ENCODE measurements around the gene NEK7. TPM values are rescaled to one million over a fixed set of nuclear protein-coding genes. Genes with fewer than 3 reads are reported as not detected.

Gene NEK7
- total and polyA plus RNA-seq, 2 of the 8 experiments (the other 6 are each of a cell fraction or from before 2014, with no cell fraction given) = 5.1 to 10.0 TPM

DNA sequence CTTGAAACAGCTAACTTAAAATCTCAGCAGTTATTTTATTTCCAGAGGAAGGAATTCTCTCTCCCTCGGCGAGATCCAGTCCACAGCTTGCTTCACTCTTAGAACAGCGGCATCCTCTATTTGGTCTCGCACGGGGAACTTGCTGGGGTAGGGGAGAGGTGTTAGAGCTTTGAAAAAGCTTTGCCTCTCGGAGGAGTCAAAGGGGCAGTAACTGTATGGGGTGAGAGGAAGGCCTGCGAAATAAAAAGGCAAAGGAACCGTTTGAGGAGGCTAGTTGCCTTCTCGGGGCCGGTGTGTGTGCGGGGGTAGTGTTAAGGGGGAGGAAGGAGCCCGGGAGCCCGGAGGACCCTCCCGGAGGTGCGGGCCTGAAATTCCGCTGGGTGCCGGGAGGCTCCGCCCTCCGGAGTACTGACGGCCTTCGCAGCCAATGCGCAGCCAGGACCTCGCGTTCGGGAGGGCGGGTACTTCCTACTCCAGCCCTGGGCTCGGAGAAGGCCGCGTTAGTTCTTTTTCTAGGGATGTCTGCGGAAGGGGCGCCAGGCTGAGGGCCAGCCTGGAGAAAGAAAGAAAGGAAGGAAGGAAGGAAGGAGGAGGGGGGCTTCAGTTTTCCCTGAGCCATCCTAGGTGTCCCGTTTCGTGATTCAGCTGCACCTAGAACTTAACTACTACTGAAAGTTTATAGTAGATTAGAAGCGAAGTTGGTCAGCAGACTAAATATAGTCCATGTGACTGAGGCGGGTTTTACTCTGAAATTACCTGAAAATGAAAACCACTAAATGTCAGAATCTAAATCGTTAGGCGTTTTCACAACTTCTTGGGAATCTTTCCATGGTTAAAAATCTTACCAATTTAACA, 2.2 kb downstream of the NEK7 start (continued):
- TF ChIP-seq, protein P1, sequence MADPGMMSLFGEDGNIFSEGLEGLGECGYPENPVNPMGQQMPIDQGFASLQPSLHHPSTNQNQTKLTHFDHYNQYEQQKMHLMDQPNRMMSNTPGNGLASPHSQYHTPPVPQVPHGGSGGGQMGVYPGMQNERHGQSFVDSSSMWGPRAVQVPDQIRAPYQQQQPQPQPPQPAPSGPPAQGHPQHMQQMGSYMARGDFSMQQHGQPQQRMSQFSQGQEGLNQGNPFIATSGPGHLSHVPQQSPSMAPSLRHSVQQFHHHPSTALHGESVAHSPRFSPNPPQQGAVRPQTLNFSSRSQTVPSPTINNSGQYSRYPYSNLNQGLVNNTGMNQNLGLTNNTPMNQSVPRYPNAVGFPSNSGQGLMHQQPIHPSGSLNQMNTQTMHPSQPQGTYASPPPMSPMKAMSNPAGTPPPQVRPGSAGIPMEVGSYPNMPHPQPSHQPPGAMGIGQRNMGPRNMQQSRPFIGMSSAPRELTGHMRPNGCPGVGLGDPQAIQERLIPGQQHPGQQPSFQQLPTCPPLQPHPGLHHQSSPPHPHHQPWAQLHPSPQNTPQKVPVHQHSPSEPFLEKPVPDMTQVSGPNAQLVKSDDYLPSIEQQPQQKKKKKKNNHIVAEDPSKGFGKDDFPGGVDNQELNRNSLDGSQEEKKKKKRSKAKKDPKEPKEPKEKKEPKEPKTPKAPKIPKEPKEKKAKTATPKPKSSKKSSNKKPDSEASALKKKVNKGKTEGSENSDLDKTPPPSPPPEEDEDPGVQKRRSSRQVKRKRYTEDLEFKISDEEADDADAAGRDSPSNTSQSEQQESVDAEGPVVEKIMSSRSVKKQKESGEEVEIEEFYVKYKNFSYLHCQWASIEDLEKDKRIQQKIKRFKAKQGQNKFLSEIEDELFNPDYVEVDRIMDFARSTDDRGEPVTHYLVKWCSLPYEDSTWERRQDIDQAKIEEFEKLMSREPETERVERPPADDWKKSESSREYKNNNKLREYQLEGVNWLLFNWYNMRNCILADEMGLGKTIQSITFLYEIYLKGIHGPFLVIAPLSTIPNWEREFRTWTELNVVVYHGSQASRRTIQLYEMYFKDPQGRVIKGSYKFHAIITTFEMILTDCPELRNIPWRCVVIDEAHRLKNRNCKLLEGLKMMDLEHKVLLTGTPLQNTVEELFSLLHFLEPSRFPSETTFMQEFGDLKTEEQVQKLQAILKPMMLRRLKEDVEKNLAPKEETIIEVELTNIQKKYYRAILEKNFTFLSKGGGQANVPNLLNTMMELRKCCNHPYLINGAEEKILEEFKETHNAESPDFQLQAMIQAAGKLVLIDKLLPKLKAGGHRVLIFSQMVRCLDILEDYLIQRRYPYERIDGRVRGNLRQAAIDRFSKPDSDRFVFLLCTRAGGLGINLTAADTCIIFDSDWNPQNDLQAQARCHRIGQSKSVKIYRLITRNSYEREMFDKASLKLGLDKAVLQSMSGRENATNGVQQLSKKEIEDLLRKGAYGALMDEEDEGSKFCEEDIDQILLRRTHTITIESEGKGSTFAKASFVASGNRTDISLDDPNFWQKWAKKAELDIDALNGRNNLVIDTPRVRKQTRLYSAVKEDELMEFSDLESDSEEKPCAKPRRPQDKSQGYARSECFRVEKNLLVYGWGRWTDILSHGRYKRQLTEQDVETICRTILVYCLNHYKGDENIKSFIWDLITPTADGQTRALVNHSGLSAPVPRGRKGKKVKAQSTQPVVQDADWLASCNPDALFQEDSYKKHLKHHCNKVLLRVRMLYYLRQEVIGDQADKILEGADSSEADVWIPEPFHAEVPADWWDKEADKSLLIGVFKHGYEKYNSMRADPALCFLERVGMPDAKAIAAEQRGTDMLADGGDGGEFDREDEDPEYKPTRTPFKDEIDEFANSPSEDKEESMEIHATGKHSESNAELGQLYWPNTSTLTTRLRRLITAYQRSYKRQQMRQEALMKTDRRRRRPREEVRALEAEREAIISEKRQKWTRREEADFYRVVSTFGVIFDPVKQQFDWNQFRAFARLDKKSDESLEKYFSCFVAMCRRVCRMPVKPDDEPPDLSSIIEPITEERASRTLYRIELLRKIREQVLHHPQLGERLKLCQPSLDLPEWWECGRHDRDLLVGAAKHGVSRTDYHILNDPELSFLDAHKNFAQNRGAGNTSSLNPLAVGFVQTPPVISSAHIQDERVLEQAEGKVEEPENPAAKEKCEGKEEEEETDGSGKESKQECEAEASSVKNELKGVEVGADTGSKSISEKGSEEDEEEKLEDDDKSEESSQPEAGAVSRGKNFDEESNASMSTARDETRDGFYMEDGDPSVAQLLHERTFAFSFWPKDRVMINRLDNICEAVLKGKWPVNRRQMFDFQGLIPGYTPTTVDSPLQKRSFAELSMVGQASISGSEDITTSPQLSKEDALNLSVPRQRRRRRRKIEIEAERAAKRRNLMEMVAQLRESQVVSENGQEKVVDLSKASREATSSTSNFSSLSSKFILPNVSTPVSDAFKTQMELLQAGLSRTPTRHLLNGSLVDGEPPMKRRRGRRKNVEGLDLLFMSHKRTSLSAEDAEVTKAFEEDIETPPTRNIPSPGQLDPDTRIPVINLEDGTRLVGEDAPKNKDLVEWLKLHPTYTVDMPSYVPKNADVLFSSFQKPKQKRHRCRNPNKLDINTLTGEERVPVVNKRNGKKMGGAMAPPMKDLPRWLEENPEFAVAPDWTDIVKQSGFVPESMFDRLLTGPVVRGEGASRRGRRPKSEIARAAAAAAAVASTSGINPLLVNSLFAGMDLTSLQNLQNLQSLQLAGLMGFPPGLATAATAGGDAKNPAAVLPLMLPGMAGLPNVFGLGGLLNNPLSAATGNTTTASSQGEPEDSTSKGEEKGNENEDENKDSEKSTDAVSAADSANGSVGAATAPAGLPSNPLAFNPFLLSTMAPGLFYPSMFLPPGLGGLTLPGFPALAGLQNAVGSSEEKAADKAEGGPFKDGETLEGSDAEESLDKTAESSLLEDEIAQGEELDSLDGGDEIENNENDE (IDR thresholded peaks at IDR 0.05; ENCODE audit: insufficient replicate concordance, low read length) = no peak
- TF ChIP-seq CHD1 (IDR thresholded peaks at IDR 0.05; ENCODE audit: low read depth, low read length) (no peak), NANOG (IDR thresholded peaks at IDR 0.05; ENCODE audit: insufficient read depth, low read depth, low read length, poor library complexity, severe bottlenecking) (no peak), SUZ12 (IDR thresholded peaks at IDR 0.05; ENCODE audit: low read length) (no peak), HDAC6 (IDR thresholded peaks at IDR 0.05; ENCODE audit: low read depth, low read length) (no peak), CBX5 (IDR thresholded peaks at IDR 0.05; ENCODE audit: low read depth, low read length) (no peak), RFX5 (IDR thresholded peaks at IDR 0.05; ENCODE audit: borderline replicate concordance, low read depth, low read length) (no peak), BACH1 (IDR thresholded peaks at IDR 0.05; ENCODE audit: low read length) (no peak), EGR1 (IDR thresholded peaks at IDR 0.05; ENCODE audit: borderline replicate concordance, low read depth, low read length) (no peak)

Measured in H1 (cell line).